Activated naive CD4-positive, alpha-beta T cell treated with anti-CD3 and anti-CD28 coated beads, Interleukin-2, amount 10 ng/mL, durations not matched to agents 7 days and 5 days (primary cell): ENCODE measurements around the gene STX11.

ENCODE experiments used
- CTCF ChIA-PET: fragments of 350-600 bp; sonication (Branson Sonifier 250); formaldehyde crosslinking; loops from one replicate; lab custom pipeline; 2021; ENCODE audit warnings: antibody characterized with exemption; lab: Charles Lee
- DNase-seq: peaks from one replicate; pipeline ENCODE4 v3.0.0-alpha.2; 2020
- H3K27ac Mint-ChIP-seq: one replicate; pipeline ENCODE4 v1.8.0; 2021; ENCODE audit warnings: mild to moderate bottlenecking, moderate library complexity, mixed read lengths
- H3K27me3 Mint-ChIP-seq: one replicate; pipeline ENCODE4 v1.8.0; 2021; ENCODE audit warnings: mild to moderate bottlenecking, mixed read lengths
- H3K36me3 Mint-ChIP-seq: one replicate; pipeline ENCODE4 v1.8.0; 2021; ENCODE audit warnings: mixed read lengths
- H3K4me1 Mint-ChIP-seq: one replicate; pipeline ENCODE4 v1.8.0; 2021; ENCODE audit warnings: mixed read lengths
- H3K4me3 Mint-ChIP-seq: one replicate; pipeline ENCODE4 v1.8.0; 2021; ENCODE audit warnings: mild to moderate bottlenecking, moderate library complexity, mixed read lengths
- H3K9me3 Mint-ChIP-seq: one replicate; pipeline ENCODE4 v1.8.0; 2021; ENCODE audit warnings: mixed read lengths

The STX11 gene

DNA sequence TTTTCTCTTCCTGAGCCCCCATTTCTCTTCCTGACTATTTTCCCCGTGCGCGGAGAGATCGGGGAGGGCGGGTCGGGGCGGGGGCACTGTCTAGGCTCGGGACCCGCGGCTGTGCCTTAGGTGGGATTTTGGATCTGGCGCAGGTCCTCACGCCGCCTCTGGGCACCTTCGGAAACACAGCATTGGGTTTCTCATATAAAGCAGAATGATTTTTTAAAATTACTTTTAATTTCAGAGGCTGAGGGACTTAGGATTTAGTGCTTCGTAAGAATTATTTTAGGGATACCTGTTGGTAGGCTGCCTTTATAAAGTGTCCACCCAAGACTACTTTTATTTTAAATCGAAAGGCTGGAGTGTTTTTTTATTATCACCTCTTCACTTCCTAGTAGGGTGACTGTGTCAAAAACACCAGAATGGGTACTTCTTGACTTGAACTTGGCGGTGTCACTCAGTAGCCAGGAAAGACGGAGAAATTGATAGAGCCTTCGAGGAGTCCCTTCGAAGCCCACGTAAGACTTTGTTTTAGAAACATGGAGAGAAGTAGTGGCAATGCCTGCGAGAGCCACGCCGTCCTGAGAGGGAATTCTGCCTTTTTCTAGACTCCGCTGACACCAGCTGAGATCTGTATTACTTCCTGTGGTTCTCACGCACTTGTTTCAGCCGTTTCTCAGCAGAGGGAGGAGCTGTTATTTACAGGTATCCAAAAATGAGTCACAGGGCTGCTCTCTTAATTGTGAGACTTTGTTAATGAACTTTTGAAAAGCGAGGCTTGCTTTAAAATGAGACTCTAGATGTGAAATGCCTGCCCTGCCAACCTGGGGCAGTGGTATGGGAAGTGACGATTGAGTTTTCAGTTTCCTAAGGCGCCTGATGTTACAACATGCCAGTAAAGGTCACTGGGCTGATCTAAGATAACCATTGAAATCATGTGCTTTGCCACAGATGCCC lies 667 bp downstream of the STX11 start:
- Mint-ChIP-seq H3K27ac (peak overlapping the region; percentile 98), H3K4me3 (peak overlapping the region; percentile 87), H3K4me1 (peaks cover 47% of the 10 kb centered on the region), H3K27me3 (peaks cover 7% of the 10 kb centered on the region), H3K9me3 (no peaks in the 10 kb centered on the region), H3K36me3 (peaks cover 23% of the 10 kb centered on the region)
- DNase-seq, result peak; percentile 68
- CTCF ChIA-PET, result interaction anchor here (0.9 to 2.0 kb wide), 3 partner anchors 21 to 70 kb away, joined by 3 to 5 read pairs (median 4); no protein-coding TSS in a partner anchor

DNA sequence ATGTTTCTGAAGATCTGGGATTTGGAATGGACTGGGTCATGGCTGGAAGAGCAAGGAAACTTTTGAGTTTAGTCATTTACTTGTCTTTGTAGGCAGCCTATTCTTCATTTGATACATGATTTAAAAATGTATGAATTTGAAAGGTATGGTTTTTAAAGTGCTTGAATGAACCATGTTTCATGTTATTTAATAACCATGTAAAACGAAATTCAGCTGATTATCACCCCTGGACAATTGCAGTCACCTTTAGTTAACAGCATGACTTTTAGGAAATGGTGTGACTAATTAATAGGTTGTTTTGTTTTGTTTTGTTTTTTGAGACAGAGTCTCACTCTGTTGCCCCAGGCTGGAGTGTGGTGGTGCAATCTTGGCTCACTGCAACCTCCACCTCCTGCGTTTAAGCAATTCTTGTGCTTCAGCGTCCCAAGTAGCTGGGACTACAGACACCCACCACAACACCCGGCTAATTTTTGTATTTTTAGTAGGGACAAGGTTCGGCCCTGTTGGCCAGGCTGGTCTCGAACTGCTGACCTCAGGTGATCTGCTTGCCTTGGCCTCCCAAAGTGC lies 2.1 kb downstream of the STX11 start:
- Mint-ChIP-seq H3K27me3 (peaks cover 7% of the 10 kb centered on the region), H3K4me3 (peak overlapping the region; percentile 27)

DNA sequence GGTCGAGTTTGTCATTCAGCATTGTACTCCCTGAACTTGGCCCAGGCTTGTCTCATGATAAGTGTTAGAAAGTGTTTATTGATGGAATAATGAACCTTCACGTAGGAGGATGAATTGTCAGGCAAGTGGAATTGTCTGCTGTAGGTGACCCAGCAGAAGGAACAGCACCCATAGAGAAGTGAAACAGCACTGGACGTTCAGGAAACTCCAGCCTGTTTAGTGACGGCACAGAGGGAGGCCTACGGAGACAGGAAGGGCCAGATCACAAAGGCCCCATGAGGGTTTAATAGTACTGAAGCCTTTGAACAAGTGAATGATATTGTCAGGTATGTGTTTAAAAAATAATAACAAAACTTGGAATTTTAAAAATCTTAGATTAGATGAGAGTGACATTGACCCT lies 2.9 kb downstream of the STX11 start:
- Mint-ChIP-seq H3K4me1 (peaks cover 57% of the 10 kb centered on the region), H3K4me3 (no peak overlapping the region), H3K36me3 (peaks cover 39% of the 10 kb centered on the region), H3K9me3 (no peaks in the 10 kb centered on the region), H3K27ac (no peak overlapping the region), H3K27me3 (peaks cover 7% of the 10 kb centered on the region)
- CTCF ChIA-PET, result interaction anchor here (0.9 kb wide), 1 partner anchor 66 kb away, joined by 4 read pairs; no protein-coding TSS in a partner anchor
- DNase-seq, result no peak

More for the DNA sequence above, 2.1 kb downstream of the STX11 start:
- CTCF ChIA-PET, result interaction anchor here (2.0 kb wide), 1 partner anchor 47 kb away, joined by 5 read pairs; no protein-coding TSS in a partner anchor
- H3K36me3 Mint-ChIP-seq, result peaks cover 36% of the 10 kb centered on the region
- DNase-seq, result no peak
- H3K4me1 Mint-ChIP-seq, result peaks cover 60% of the 10 kb centered on the region
- peak overlapping the region; percentile 98 for H3K27ac Mint-ChIP-seq
- no peaks in the 10 kb centered on the region for H3K9me3 Mint-ChIP-seq

DNA sequence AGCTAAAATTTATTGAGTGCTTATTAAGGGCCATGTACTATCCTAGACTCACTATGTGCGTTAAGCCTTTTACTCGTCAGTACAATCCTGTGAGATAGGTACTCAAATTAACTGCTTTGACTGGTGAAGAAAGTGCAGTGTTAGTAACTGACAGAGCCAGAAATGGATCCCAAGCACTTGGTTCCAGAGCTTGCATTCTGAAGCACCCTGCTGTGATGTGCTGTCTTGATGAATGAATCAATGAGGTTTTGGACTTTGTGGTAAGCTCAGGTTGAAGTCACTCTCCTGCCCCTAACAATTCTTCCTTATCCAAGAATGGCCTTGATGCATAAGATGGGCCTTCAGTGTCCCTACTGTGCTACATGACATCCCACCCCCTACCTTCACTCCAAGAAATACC lies 3.7 kb downstream of the STX11 start:
- Mint-ChIP-seq H3K4me1 (peaks cover 57% of the 10 kb centered on the region), H3K4me3 (no peak overlapping the region)
- CTCF ChIA-PET, result interaction anchor here (0.9 kb wide), 1 partner anchor 65 kb away, joined by 4 read pairs; no protein-coding TSS in a partner anchor

DNA sequence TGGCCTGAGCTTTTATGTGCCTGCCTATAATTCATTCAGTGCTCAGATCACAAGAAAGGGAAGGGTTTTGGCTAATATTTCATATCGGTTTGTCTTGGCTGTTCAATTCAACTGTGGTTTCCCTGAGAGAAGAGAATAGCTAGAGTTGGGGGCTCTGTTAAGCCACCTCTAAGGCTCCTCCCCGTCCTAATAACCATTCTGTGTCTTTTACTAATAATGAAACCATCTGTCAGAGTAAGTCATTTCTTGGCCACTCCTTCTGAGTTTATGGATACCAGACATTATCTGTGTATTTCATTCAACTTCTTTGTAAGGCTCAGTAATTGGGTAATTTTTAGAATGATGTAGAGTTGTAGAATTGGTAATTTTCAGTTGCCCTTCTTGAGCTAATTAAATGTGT lies 5.2 kb downstream of the STX11 start:
- no peak overlapping the region for H3K4me3 Mint-ChIP-seq
- peaks cover 53% of the 10 kb centered on the region for H3K4me1 Mint-ChIP-seq
- no peak overlapping the region for H3K27ac Mint-ChIP-seq
- H3K36me3 Mint-ChIP-seq, result peaks cover 46% of the 10 kb centered on the region
- CTCF ChIA-PET, result no interaction called here
- H3K9me3 Mint-ChIP-seq, result no peaks in the 10 kb centered on the region
- no peaks in the 10 kb centered on the region for H3K27me3 Mint-ChIP-seq
- DNase-seq, result no peak

More for the DNA sequence above, 3.7 kb downstream of the STX11 start:
- DNase-seq, result no peak
- peaks cover 41% of the 10 kb centered on the region for H3K36me3 Mint-ChIP-seq
- H3K27ac Mint-ChIP-seq, result no peak overlapping the region
- peaks cover 7% of the 10 kb centered on the region for H3K27me3 Mint-ChIP-seq
- no peaks in the 10 kb centered on the region for H3K9me3 Mint-ChIP-seq

DNA sequence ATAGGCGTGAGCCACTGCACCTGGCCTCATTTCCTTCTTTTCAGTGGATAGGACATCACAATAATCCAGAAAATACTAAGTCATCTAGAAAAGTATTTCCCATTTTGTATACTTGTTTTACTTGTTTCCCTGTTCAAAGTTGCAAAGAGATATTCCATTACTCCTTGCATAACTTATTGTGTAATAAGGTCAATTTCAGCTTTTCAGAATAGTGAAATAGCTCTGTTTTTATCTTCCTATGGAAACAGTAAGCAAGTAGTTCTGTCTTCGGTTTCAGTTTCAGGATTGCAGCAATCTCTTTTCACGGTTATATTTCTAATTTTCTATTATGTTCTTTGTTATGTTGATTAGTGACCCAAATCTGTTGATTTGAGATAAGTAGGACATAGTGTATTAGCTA lies 6.0 kb downstream of the STX11 start:
- H3K27ac Mint-ChIP-seq, result no peak overlapping the region
- no peaks in the 10 kb centered on the region for H3K9me3 Mint-ChIP-seq
- no peak for DNase-seq
- no peak overlapping the region for H3K4me3 Mint-ChIP-seq
- H3K36me3 Mint-ChIP-seq, result peaks cover 45% of the 10 kb centered on the region
- peaks cover 51% of the 10 kb centered on the region for H3K4me1 Mint-ChIP-seq
- CTCF ChIA-PET, result no interaction called here
- H3K27me3 Mint-ChIP-seq, result no peaks in the 10 kb centered on the region

DNA sequence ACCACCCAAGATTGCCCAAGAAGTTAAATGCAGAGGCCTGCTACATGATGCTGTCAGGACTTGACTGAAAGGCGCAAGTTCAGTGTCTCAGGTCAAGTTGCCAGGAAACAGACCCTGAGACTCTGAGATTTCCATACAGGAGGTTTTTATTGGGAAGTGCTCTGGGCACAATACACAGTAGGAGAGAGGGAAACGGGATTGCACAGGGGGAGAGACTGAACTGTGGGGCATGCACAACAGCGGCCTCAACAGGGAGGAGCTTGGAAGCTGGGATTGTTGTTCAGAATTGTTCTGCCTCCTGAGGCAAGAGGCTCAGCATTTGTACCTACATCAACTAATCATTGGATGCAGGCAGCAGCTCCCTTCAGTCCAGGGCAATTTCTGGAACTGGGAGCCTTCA lies 6.7 kb downstream of the STX11 start:
- CTCF ChIA-PET, result no interaction called here
- no peaks in the 10 kb centered on the region for H3K27me3 Mint-ChIP-seq
- peaks cover 43% of the 10 kb centered on the region for H3K36me3 Mint-ChIP-seq
- peak overlapping the region; percentile 50 for H3K27ac Mint-ChIP-seq
- H3K9me3 Mint-ChIP-seq, result no peaks in the 10 kb centered on the region
- H3K4me1 Mint-ChIP-seq, result peaks cover 45% of the 10 kb centered on the region
- H3K4me3 Mint-ChIP-seq, result no peak overlapping the region
- DNase-seq, result no peak

DNA sequence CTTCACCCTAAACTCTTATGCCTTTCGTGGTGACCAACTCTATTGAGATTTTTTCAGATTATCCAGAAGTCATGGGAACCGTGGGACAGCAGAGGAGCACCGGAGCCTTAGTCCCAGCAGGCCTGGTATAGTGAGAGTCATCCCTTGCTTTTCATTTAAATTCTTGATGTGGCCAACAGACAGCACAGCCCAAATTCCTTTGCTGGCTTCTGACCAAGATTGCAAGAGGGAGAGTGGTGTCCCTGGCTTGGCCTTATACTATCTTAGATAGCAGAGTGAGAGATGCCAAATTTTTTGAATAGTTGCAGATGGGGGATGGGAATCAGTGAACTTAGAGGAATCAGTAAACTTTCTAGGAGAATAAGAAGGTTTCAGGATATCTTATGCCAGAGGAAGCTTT lies 7.8 kb downstream of the STX11 start:
- DNase-seq, result no peak
- H3K27me3 Mint-ChIP-seq, result no peaks in the 10 kb centered on the region
- CTCF ChIA-PET, result no interaction called here
- H3K9me3 Mint-ChIP-seq, result no peaks in the 10 kb centered on the region
- peaks cover 39% of the 10 kb centered on the region for H3K36me3 Mint-ChIP-seq
- peaks cover 33% of the 10 kb centered on the region for H3K4me1 Mint-ChIP-seq
- H3K4me3 Mint-ChIP-seq, result no peak overlapping the region
- H3K27ac Mint-ChIP-seq, result peak overlapping the region; percentile 13

DNA sequence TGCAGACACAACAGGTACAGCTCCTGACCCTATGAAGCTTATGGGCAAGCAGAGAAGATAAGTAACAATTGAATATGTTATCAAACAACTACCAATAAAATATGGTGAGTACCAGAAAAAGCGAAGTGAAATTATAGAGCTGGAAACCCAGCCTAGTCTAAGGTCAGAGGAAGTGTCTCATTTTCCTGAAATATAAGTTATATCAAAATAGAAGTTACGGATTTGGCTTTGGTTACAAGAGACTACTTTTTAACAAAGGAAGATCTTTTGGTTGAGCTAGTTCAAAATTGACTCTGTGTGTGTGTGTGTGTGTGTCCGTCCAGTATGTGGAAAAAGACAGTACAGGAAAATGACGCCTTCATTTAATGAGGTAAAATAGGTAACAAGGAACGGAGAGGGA lies 8.9 kb downstream of the STX11 start:
- Mint-ChIP-seq H3K36me3 (peaks cover 35% of the 10 kb centered on the region), H3K4me3 (no peak overlapping the region), H3K27me3 (no peaks in the 10 kb centered on the region), H3K27ac (no peak overlapping the region), H3K9me3 (no peaks in the 10 kb centered on the region), H3K4me1 (peaks cover 26% of the 10 kb centered on the region)
- no peak for DNase-seq
- CTCF ChIA-PET, result interaction anchor here (1.0 kb wide), 1 partner anchor 323 kb away, joined by 3 read pairs; no protein-coding TSS in a partner anchor

DNA sequence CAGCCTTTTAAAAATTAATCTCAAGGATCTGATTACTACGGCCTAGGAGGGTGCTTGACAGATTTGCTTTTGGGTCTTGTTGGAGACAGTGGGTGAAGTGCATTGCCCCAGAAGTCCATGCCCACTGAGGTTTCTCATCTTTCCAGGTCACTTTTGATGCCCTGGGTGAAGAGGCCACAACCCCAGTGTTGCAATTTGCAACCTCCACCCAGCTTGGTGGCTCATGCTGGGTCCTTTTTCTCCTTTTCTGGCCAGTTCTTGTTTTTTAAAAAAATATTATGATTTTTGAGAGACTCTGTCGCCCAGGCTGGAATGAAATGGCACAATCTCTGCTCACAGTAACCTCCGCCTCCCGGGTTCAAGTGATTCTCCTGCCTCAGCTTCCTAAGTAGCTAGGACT lies 9.4 kb downstream of the STX11 start:
- Mint-ChIP-seq H3K4me3 (no peak overlapping the region), H3K9me3 (no peaks in the 10 kb centered on the region), H3K27ac (no peak overlapping the region), H3K4me1 (peaks cover 21% of the 10 kb centered on the region), H3K27me3 (no peaks in the 10 kb centered on the region), H3K36me3 (peaks cover 33% of the 10 kb centered on the region)
- DNase-seq, result no peak
- CTCF ChIA-PET, result interaction anchor here (1.0 kb wide), 1 partner anchor 322 kb away, joined by 3 read pairs; no protein-coding TSS in a partner anchor

DNA sequence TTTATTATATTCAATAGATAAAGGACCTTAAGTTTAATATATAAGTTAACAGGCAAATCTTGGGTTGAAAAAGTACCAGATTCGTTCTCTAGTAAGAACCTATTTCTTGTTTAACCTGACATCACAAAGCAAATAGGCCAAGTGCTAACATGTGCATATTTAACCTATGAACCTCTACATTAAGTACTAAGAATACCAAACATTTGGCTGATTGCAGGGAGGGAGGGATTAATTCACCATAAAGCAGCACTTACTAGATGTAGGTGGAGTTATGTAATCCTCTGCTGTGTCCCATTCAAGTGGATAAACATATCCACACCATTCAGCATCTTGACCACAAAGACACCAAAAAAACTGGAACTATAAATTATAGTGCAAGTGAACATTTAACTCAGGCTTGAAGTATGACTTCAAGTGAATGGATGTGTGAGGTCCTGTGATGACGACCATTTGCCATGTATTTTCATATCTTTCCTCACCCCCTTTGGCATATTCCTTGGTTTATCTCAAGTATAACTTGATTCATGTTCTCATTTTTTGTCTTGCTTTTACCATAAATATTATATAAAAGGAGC lies 10.2 kb downstream of the STX11 start:
- DNase-seq, result no peak
- H3K27me3 Mint-ChIP-seq, result no peaks in the 10 kb centered on the region
- H3K4me3 Mint-ChIP-seq, result no peak overlapping the region
- peaks cover 16% of the 10 kb centered on the region for H3K4me1 Mint-ChIP-seq
- H3K9me3 Mint-ChIP-seq, result no peaks in the 10 kb centered on the region
- no peak overlapping the region for H3K27ac Mint-ChIP-seq
- CTCF ChIA-PET, result interaction anchor here (0.6 kb wide), 1 partner anchor 147 kb away, joined by 3 read pairs; no protein-coding TSS in a partner anchor
- peaks cover 31% of the 10 kb centered on the region for H3K36me3 Mint-ChIP-seq

DNA sequence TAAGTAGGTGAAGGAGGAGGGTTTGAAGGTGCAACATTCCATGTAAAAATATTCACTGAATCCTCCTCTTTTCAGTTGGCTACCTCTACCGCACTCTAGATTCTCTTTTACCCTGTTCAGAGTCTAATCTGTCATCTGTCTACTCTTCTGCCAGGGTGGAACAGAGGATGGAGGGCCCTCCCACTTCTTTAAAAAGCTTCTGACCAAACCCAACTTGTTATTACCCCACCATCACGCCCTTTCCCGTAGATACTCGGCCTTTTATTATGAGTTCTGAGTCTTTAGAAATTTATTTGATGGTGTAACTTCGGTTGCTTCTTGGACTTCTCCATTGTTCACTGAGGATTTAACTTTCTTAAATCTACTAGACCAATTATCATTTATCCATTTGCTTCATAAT lies 11.7 kb downstream of the STX11 start:
- Mint-ChIP-seq H3K9me3 (no peaks in the 10 kb centered on the region), H3K27me3 (no peaks in the 10 kb centered on the region), H3K4me1 (peaks cover 3% of the 10 kb centered on the region), H3K4me3 (no peak overlapping the region), H3K27ac (no peak overlapping the region), H3K36me3 (peaks cover 23% of the 10 kb centered on the region)
- CTCF ChIA-PET, result no interaction called here
- no peak for DNase-seq

DNA sequence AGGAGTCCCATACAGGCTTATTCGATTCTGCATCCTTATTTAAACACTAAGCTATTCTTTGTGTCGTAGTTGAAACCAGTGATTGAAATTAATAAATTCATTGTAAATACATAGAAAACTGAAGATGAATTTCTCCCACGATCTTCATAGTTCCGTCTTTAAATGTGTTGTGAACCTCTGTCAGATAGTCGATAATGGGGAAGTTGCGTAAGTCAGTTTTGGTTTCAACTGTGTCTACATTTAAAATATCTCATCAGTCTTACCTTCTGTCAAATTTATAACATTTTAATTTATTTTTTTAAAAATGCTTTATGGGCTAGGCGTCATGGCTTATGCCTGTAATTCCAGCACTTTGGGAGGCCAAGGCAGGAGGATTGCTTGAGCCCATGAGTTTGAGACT lies 12.7 kb downstream of the STX11 start:
- Mint-ChIP-seq H3K36me3 (peaks cover 17% of the 10 kb centered on the region), H3K4me1 (no peaks in the 10 kb centered on the region), H3K27ac (no peak overlapping the region), H3K4me3 (no peak overlapping the region), H3K27me3 (no peaks in the 10 kb centered on the region), H3K9me3 (no peaks in the 10 kb centered on the region)
- CTCF ChIA-PET, result no interaction called here
- no peak for DNase-seq

DNA sequence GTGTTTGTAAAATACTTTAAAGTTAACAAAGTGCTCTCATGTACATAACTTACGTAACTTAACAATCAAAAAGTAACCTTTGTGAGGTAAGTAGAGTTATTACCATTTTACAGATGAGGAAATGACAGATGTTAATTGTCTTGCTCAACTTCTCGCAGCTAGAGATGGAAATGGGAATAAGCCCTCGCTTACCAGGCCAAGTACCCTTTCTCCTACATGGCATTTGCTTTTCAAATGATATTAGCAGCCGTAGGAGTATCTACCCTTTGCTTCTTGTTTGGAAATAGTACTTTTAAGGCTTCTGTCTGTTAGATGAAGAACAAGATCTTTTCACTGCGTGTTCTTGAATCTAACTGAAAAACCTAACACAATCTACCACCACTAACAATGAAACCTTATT lies 15.5 kb downstream of the STX11 start:
- Mint-ChIP-seq H3K4me1 (no peaks in the 10 kb centered on the region), H3K27me3 (no peaks in the 10 kb centered on the region), H3K36me3 (peaks cover 17% of the 10 kb centered on the region), H3K9me3 (no peaks in the 10 kb centered on the region), H3K27ac (no peak overlapping the region), H3K4me3 (no peak overlapping the region)
- CTCF ChIA-PET, result interaction anchor here (0.6 kb wide), 1 partner anchor 222 kb away, joined by 3 read pairs; no protein-coding TSS in a partner anchor
- DNase-seq, result no peak
